CD14-positive monocyte (primary cell): ENCODE data around the gene MED17. TPM values are rescaled to one million over a fixed set of nuclear protein-coding genes. Genes with fewer than 3 reads are reported as not detected.
A peak's percentile ranks its signal among the peaks of the same experiment; 100 is the strongest.

Experiments used
- DNase-seq, 3 donors: peaks; one replicate each; pipeline ENCODE4 v3.0.0-alpha.2; 2011 to 2022
- H2AFZ ChIP-seq: 2 replicates; pipeline ENCODE4 v1.6.0; 2012; ENCODE audit warnings: mild to moderate bottlenecking, low read depth, low read length, inconsistent platforms; ENCODE audit not compliant: insufficient read depth, poor library complexity, severe bottlenecking
- H3K27ac ChIP-seq, 2 donors: 1 replicate in 1 of 2; 2 replicates in 1 of 2; pipeline ENCODE4 v1.5.1; 2012 to 2013; ENCODE audit warnings: low read length in 2 of 2, control low read depth in 1 of 2, inconsistent platforms in 1 of 2, low read depth in 1 of 2, mild to moderate bottlenecking in 1 of 2
- H3K27me3 ChIP-seq, 2 donors: one replicate each; pipeline versions ENCODE4 v1.6.0 to v1.6.1; 2011 to 2013; ENCODE audit warnings: low read length in 2 of 2; ENCODE audit not compliant: control insufficient read depth in 2 of 2, insufficient read depth in 2 of 2
- H3K36me3 ChIP-seq, 2 donors: replicated peaks in 1 of 2; 1 replicate in 1 of 2; 2 replicates in 1 of 2; pipeline versions ENCODE4 v1.5.1 to v1.6.1; 2012 to 2013; ENCODE audit warnings: low read length in 2 of 2, control low read depth in 1 of 2, inconsistent platforms in 1 of 2, mild to moderate bottlenecking in 1 of 2; ENCODE audit not compliant: insufficient read depth in 2 of 2, control insufficient read depth in 1 of 2
- H3K4me1 ChIP-seq, 2 donors: 1 replicate in 1 of 2; 2 replicates in 1 of 2; pipeline versions ENCODE4 v1.5.1 to v1.6.1; 2012 to 2013; ENCODE audit warnings: low read length in 2 of 2, control low read depth in 1 of 2, inconsistent platforms in 1 of 2, mild to moderate bottlenecking in 1 of 2, moderate library complexity in 1 of 2; ENCODE audit not compliant: insufficient read depth in 2 of 2, control insufficient read depth in 1 of 2
- H3K4me2 ChIP-seq: replicated peaks from 2 replicates; pipeline ENCODE3; 2012; ENCODE audit warnings: low read length, moderate library complexity, mild to moderate bottlenecking; ENCODE audit not compliant: poor library complexity, severe bottlenecking; ENCODE audit errors: extremely low read depth
- H3K4me3 ChIP-seq, 3 experiments: fragments of 200-600 bp in 1 of 3; sonication (generic) in 1 of 3; replicated peaks in 1 of 3; 1 replicate in 2 of 3; 2 replicates in 1 of 3; pipeline ENCODE4 v1.5.1; 2011 to 2013; ENCODE audit warnings: low read length in 3 of 3, mild to moderate bottlenecking in 3 of 3, control low read depth in 2 of 3, low read depth in 2 of 3, inconsistent platforms in 1 of 3, moderate library complexity in 1 of 3
- H3K79me2 ChIP-seq: 2 replicates; pipeline ENCODE4 v1.6.0; 2012; ENCODE audit warnings: mild to moderate bottlenecking, control low read depth, inconsistent platforms, low read length, moderate library complexity; ENCODE audit not compliant: insufficient read depth
- H3K9ac ChIP-seq: 2 replicates; pipeline ENCODE4 v1.6.0; 2017; ENCODE audit warnings: low read length, mild to moderate bottlenecking; ENCODE audit not compliant: insufficient read depth, poor library complexity, severe bottlenecking
- H3K9me3 ChIP-seq, 2 donors: replicated peaks in 1 of 2; 1 replicate in 1 of 2; 2 replicates in 1 of 2; pipeline versions ENCODE4 v1.5.1 to v1.6.1; 2012 to 2013; ENCODE audit warnings: low read length in 2 of 2, control low read depth in 1 of 2; ENCODE audit not compliant: control insufficient read depth in 1 of 2, insufficient read depth in 1 of 2
- H4K20me1 ChIP-seq: 2 replicates; pipeline ENCODE4 v1.6.0; 2012; ENCODE audit warnings: mild to moderate bottlenecking, low read length, control low read depth, moderate library complexity; ENCODE audit not compliant: insufficient read depth
- H3K27ac Mint-ChIP-seq, 7 donors: one replicate each; pipeline ENCODE4 v1.8.0; 2020; ENCODE audit warnings: mild to moderate bottlenecking in 7 of 7, mixed read lengths in 7 of 7, moderate library complexity in 6 of 7, inconsistent platforms in 2 of 7
- H3K27me3 Mint-ChIP-seq, 3 donors: one replicate each; pipeline ENCODE4 v1.8.0; 2021 to 2022; ENCODE audit warnings: low read depth in 3 of 3, mild to moderate bottlenecking in 3 of 3, mixed read lengths in 3 of 3, moderate library complexity in 3 of 3, inconsistent platforms in 1 of 3
- H3K36me3 Mint-ChIP-seq, 2 donors: one replicate each; pipeline ENCODE4 v1.8.0; 2020; ENCODE audit warnings: mixed read lengths in 2 of 2, inconsistent platforms in 1 of 2, mild to moderate bottlenecking in 1 of 2
- H3K4me1 Mint-ChIP-seq: one replicate; pipeline ENCODE4 v1.8.0; 2020; ENCODE audit warnings: mild to moderate bottlenecking, mixed read lengths
- H3K4me3 Mint-ChIP-seq, 2 donors: one replicate each; pipeline ENCODE4 v1.8.0; 2020; ENCODE audit warnings: mild to moderate bottlenecking in 2 of 2, mixed read lengths in 2 of 2, moderate library complexity in 1 of 2
- H3K9me3 Mint-ChIP-seq, 7 donors: one replicate each; pipeline ENCODE4 v1.8.0; 2020 to 2022; ENCODE audit warnings: mixed read lengths in 7 of 7, mild to moderate bottlenecking in 6 of 7, moderate library complexity in 6 of 7, inconsistent platforms in 2 of 7
- CTCF ChIP-seq: fragments of 200-600 bp; IDR thresholded peaks from one replicate; pipeline ENCODE4 v1.8.0; 2022; ENCODE audit warnings: antibody characterized with exemption, mild to moderate bottlenecking
- WGBS: methylation state at CpG from one replicate; pipeline ENCODE4 v1.1.5; 2013; ENCODE audit warnings: missing lambda C conversion rate; ENCODE audit not compliant: insufficient coverage; 5-methylcytosine and 5-hydroxymethylcytosine counted together
- intact Hi-C, 2 donors: fragments of 100-400 bp; cut with micrococcal nuclease; formaldehyde crosslinking; loops; one replicate each; pipeline versions ENCODE4 v1.15.0 to v1.15.1; 2023
- polyA plus RNA-seq, 3 donors: library from polyadenylated mRNA; depleted of rRNA in 1 of 3; unstranded in 2 of 3; stranded (reverse) in 1 of 3; fragments of 300-500 nt in 2 of 3; fragments of >200 nt in 1 of 3; fragmentation: Illumina TruSeq in 2 of 3; gene quantifications; 1 replicate in 2 of 3; 2 replicates in 1 of 3; pipeline ENCODE4 v1.2.3, GENCODE V29; 2012 to 2021

The MED17 gene
- polyA plus RNA-seq, 3 donors: 3.4 to 12.8 (median 4.4) TPM

DNA sequence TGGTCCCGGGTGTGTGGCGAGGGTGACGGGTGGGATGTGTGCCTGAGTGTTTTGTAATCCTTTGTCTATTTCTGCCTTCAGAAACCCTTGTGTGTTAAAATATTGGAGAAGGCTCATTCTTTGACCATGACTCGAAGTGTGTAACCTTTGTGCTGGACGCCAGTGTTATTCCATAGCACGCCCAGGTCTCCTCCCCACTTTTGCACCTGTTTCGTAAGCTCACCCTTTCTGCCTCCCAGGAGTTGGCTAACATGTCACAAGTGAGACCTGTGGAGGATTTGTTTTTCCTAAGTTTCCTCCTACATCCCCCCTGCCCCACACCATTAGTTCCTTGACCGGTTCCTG is 42.2 kb upstream of the MED17 start:
- H2AFZ ChIP-seq: peak overlapping the region; percentile 93
- Mint-ChIP-seq H3K36me3 (peaks cover 29 to 33% of the 10 kb centered on the region in 2 donors), H3K4me1 (peaks cover 49% of the 10 kb centered on the region), H3K4me3 (peak overlapping the region; percentile 99), H3K27ac (peak overlapping the region; percentile 97 to 100 (median 99)), H3K27me3 (peaks cover 0 to 2% (median 0%) of the 10 kb centered on the region in 3 donors), H3K9me3 (peaks cover 0 to 5% (median 0%) of the 10 kb centered on the region in 7 donors)
- H3K4me1 ChIP-seq: peaks cover 34 to 40% of the 10 kb centered on the region in 2 donors
- intact Hi-C loops: loop anchor here (5.0 to 10.0 kb wide), 4 partner anchors 40 to 547 kb away; partner anchors contain the start of genes MED17 (in 2 of the 2) and SLC36A4 (in 2 of the 2)
- peak overlapping the region; percentile 64 to 97 (median 73) for H3K4me3 ChIP-seq
- peaks cover 30 to 38% of the 10 kb centered on the region in 2 donors for H3K36me3 ChIP-seq
- H4K20me1 ChIP-seq: peaks cover 37% of the 10 kb centered on the region
- WGBS: 0% methylated on average over 5 of the region's 8 CpGs
- peaks cover 72% of the 10 kb centered on the region for H3K79me2 ChIP-seq
- H3K9me3 ChIP-seq: no peaks in the 10 kb centered on the region
- H3K9ac ChIP-seq: peak overlapping the region; percentile 93
- no peaks in the 10 kb centered on the region for H3K27me3 ChIP-seq
- TF ChIP-seq CTCF: no peak
- DNase-seq: peak in 1 of 3 donors; percentile 32
- peak overlapping the region; percentile 88 to 97 for H3K27ac ChIP-seq
- H3K4me2 ChIP-seq: peak overlapping the region; percentile 93

DNA sequence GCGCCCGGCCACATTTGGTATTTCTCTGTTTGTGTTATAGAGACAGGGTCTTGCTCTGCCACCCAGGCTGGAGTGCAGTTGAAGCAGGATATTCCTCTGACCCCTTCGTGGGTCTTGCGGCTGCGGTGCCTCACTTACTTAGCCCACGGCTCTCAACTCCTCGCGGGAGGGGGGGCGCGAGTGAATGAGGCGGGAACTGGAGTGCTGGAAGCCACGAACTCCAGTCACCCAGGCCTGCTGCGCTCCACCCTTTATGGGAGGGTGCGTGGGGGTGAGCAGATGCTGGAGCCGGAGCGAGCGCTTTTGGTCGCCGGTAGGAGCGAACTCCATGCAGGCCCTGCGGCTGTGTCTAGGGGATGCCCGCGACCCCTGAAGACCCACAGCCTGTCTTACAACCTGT is 40.8 kb upstream of the MED17 start:
- peaks cover 39% of the 10 kb centered on the region for H3K4me1 Mint-ChIP-seq
- H3K4me1 ChIP-seq: peaks cover 31 to 33% of the 10 kb centered on the region in 2 donors
- peaks cover 18 to 24% of the 10 kb centered on the region in 2 donors for H3K36me3 Mint-ChIP-seq
- no peak for TF ChIP-seq CTCF
- no peak overlapping the region for H2AFZ ChIP-seq
- intact Hi-C loops: loop anchor here (5.0 to 10.0 kb wide), 4 partner anchors 39 to 548 kb away; partner anchors contain the start of genes MED17 (in 2 of the 2) and SLC36A4 (in 2 of the 2)
- H3K79me2 ChIP-seq: peaks cover 58% of the 10 kb centered on the region
- peak overlapping the region in 1 of 7 donors; percentile 58 for H3K27ac Mint-ChIP-seq
- 94% methylated on average over 11 of the region's 23 CpGs for WGBS
- no peaks in the 10 kb centered on the region for H3K9me3 ChIP-seq
- H4K20me1 ChIP-seq: peaks cover 23% of the 10 kb centered on the region
- no peak overlapping the region for H3K4me3 ChIP-seq
- peaks cover 0 to 2% (median 0%) of the 10 kb centered on the region in 3 donors for H3K27me3 Mint-ChIP-seq
- H3K4me2 ChIP-seq: no peak overlapping the region
- no peak overlapping the region for H3K4me3 Mint-ChIP-seq
- peaks cover 15 to 23% of the 10 kb centered on the region in 2 donors for H3K36me3 ChIP-seq
- no peak for DNase-seq
- no peak overlapping the region for H3K27ac ChIP-seq
- peaks cover 0 to 5% (median 0%) of the 10 kb centered on the region in 7 donors for H3K9me3 Mint-ChIP-seq
- H3K27me3 ChIP-seq: no peaks in the 10 kb centered on the region
- H3K9ac ChIP-seq: no peak overlapping the region
